Activated naive CD4-positive, alpha-beta T cell treated with anti-CD3 and anti-CD28 coated beads, Interleukin-2, amount 50 U/mL, for 16 hours (primary cell): Measurements from ENCODE around the gene IST1.

Source experiments
- DNase-seq: peaks from one replicate; pipeline ENCODE4 v3.0.0-alpha.2; 2020

IST1 gene

DNA sequence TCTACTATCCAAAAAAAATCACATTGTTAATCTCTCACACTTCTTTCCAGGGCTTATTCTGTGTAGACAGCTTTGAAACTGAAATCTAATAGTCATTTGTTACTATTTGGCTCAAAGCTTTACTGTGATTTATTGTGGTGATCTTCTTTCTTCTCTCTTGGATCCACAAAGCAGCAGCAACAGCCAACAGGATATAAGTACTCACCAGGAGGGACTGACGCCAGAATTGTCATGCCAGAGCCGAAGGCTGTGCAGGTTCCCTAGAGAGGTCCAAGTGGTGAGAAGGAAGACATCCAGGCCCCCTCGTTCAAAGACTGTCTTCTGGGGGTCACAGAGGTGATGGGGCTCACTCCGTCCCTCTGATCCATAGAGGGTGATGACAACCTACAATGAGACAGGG lies 71.6 kb downstream of the IST1 start:
- DNase-seq: no peak

DNA sequence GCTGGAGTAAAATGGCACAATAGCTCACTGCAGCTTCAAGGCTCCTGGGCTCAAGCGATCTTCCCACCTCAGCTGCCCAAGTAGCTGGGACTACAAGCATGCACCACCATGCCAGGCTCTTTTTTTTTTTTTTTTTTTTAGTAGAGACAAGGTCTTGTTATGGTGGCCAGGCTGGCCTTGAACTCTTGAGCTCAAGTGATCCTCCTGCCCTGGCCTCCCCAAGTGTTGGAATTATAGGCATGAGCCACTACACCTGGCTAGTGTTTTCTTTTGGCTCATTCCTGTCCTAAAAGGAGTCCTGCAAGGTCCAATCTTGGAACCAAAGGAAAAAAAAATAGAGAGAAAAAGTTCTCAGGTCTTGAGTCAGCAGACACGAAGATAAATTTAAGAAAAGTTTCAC lies 74.0 kb downstream of the IST1 start:
- no peak for DNase-seq

DNA sequence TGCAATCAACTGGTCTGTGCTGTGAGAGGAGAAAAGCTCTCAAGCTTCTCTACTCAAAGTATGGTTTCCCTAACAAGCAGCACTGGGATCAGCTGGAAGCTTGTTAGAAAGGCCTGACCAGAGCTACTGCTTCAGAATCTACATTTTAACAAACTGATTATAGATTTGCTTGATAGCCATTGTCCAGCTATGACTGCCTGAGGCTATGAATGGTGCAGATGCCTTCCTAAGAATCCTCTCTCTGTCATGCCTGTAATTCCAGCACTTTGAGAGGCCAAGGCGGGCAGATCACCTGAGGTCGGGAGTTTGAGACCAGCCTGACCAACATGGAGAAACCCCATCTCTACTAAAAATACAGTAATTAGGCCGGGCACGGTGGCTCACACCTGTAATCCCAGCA lies 76.2 kb downstream of the IST1 start:
- no peak for DNase-seq

DNA sequence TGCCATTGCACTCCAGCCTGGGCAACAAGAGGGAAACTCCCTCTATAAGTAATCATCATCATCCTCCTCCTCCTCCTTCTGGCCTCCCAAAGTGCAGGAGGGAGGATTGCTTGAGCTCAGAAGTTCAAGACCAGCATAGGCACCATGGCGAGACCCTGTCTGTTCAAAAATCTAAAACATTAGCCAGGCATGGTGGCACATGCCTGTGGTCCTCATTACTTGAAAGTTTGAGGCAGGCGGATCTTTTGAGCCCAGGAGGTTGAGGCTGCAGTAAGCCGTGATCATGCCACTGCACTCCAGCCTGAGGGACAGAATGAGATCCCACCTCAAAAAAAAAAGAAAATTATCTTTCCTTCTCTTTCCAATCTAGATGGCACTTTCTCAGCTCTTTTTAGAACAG lies 77.0 kb downstream of the IST1 start:
- DNase-seq: no peak

DNA sequence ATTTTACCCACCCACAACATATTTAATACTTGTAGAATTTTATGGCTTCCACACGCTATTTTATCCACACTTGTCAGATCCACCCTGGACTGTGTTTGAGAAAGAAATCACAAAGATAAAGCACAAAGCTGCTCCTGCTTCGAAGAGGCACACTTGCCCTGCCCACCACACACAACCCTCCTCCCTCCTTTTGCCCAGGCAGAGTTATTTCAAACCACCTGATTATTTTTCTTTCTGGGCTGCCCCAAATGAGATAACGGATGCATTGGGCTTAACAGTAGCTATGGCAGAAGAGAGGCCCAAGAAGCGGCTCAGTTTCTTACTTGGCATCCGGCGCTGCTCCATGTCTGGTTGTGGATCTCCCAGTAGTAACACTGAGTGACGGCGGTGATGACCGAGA lies 77.7 kb downstream of the IST1 start:
- no peak for DNase-seq

DNA sequence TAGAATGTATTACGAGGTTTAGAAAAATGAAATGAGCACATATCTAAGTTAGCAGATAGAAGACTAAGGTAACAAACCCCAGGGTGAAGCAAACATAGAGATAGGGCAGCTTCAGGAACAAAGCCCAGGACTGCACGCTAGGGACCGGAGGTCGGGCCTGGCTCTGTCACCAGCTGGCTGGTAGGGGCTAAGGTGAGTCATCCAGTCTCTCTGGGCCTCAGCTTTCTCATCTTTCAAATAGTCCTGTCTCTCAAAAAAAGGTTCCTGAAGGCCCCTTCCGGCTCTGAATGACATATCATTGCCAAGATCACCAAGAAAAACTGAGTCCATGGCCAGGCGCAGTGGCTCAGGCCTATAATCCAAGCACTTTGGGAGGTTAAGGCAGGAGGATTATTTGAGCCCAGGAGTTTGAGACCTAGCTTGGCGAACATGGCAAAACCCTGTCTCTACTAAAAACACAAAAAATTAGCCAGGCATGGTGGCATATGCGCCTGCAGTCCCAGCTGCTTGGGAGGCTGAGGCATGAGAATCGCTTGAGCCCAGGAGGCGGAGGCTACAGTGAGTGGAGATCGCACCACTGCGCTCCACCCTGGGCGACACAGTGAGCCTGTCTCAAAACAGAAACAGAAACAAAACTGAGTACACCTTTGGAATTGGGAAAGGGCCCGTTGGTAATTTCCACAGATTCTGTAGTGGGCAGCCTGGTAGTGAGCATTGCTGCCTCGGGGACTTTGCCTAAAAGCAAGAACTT lies 78.9 kb downstream of the IST1 start:
- no peak for DNase-seq
